ENCODE data around the gene PRDM12.

PRDM12 gene

GRCh38 chr9:130664251-130665028 lies at the start of gene PRDM12:
PRDM12 (plus strand) TSS chr9:130664594; CDS start chr9:130664654, 60 bp downstream.
- Histone ChIP-seq H3K9ac (ENCODE audit: insufficient read length) (no peak within 1 kb of the TSS), H3K4me3 (peak within 1 kb of the TSS; percentile 47), H3K27ac (no peak within 1 kb of the TSS), H3K36me3 (ENCODE audit: insufficient read depth, low read length) (no peaks in the 10 kb centered on the region), H3K9me3 (ENCODE audit: low read depth, low read length) (no peaks in the 10 kb centered on the region)
- DNase-seq (ENCODE audit: low read depth, low spot score): no peak
- TF ChIP-seq EZH2 (IDR thresholded peaks at IDR 0.05) (peak; percentile 79), POLR2AphosphoS5 (IDR thresholded peaks at IDR 0.05; ENCODE audit: borderline replicate concordance, low read depth, low read length) (no peak)

- no peak overlapping the region for H3K4me3 ChIP-seq
- H3K9me3 ChIP-seq (ENCODE audit: low read depth, low read length): no peaks in the 10 kb centered on the region
- DNase-seq (ENCODE audit: low read depth, low spot score): no peak
- no peak overlapping the region for H3K27ac ChIP-seq
- peaks cover 97% of the 10 kb centered on the region for H3K36me3 ChIP-seq (ENCODE audit: insufficient read depth, low read length)
- H3K9ac ChIP-seq (ENCODE audit: insufficient read length): no peak overlapping the region
- TF ChIP-seq EZH2 (IDR thresholded peaks at IDR 0.05) (no peak), POLR2AphosphoS5 (IDR thresholded peaks at IDR 0.05; ENCODE audit: borderline replicate concordance, low read depth, low read length) (no peak), FOXP2 (optimal IDR thresholded peaks at IDR 0.05; ENCODE audit: control extremely low read depth, extremely low read length, insufficient read depth) (no peak)
Measured at GRCh38 chr9:130616451-130616850, 47.9 kb upstream of the PRDM12 start.

DNA sequence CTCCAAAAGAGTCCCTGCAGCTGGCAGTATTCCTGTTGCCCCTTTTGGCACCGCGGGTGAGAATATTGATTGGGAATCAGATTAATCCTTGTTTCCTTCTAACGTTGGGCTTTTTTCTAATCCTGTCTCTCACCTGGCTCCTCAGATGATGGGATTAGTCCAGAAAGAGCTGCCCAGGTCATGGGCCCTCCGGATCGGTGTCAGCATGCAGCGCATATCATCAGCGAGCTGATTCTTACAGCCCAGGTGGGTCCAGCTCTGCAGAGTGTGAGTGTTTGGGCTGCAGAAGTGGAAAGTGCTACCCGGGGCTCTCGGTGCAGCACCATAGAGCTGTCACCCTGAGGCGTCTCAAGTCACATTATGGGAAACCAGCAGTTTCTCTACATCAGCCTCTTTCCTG lies 40.9 kb upstream of the PRDM12 start:
- no peak for DNase-seq (ENCODE audit: low read depth, low spot score)
- Histone ChIP-seq H3K36me3 (ENCODE audit: insufficient read depth, low read length) (peaks cover 84% of the 10 kb centered on the region), H3K9ac (ENCODE audit: insufficient read length) (no peak overlapping the region), H3K4me3 (no peak overlapping the region), H3K9me3 (ENCODE audit: low read depth, low read length) (no peaks in the 10 kb centered on the region), H3K27ac (no peak overlapping the region)
- TF ChIP-seq FOXP2 (optimal IDR thresholded peaks at IDR 0.05; ENCODE audit: control extremely low read depth, extremely low read length, insufficient read depth): no peak
- TF ChIP-seq EZH2 (IDR thresholded peaks at IDR 0.05): no peak
- no peak for TF ChIP-seq POLR2AphosphoS5 (IDR thresholded peaks at IDR 0.05; ENCODE audit: borderline replicate concordance, low read depth, low read length)

- TF ChIP-seq POLR2AphosphoS5 (IDR thresholded peaks at IDR 0.05; ENCODE audit: borderline replicate concordance, low read depth, low read length) (no peak), FOXP2 (optimal IDR thresholded peaks at IDR 0.05; ENCODE audit: control extremely low read depth, extremely low read length, insufficient read depth) (no peak), EZH2 (IDR thresholded peaks at IDR 0.05) (no peak)
- no peaks in the 10 kb centered on the region for H3K9me3 ChIP-seq (ENCODE audit: low read depth, low read length)
- no peak overlapping the region for H3K27ac ChIP-seq
- no peak for DNase-seq (ENCODE audit: low read depth, low spot score)
- H3K4me3 ChIP-seq: no peak overlapping the region
- no peak overlapping the region for H3K9ac ChIP-seq (ENCODE audit: insufficient read length)
- H3K36me3 ChIP-seq (ENCODE audit: insufficient read depth, low read length): peaks cover 77% of the 10 kb centered on the region
Measured at GRCh38 chr9:130624154-130624553, 40.2 kb upstream of the PRDM12 start.

DNA sequence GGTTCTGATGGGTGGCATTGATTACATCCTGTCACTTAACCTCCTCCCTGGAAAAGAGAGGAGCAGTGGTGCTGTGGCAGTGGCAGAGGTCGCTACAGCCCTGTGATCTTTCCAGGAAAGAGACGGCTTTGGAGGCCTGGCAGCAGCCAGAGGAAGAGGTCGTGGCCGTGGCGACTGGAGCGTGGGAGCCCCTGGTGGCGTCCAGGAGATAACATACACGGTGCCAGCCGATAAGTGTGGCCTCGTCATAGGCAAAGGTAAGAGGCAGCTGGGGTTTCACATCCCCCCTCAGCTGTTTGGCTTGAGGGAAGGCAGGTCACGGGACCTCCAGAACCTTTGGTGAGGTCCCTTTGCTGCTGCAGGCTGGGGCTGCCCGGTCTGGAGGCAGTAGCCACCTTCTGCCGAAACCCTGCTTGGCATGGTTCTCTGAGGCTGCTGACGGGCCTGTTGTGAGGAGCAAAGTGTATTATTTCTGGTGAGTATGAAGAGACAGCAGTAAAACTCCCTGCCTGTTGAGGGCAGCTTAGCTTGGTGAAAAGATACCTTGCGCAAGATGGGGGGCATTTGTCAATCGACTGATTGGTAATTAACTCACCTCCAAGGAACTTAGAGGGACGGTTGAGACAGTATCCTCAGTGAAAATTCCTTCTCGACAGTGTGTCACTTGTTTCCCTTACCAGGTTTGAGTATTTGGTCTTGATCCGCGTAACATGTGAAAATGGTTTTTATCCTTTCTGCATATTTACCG lies 38.0 kb upstream of the PRDM12 start:
- H3K27ac ChIP-seq: no peak overlapping the region
- H3K9ac ChIP-seq (ENCODE audit: insufficient read length): no peak overlapping the region
- H3K4me3 ChIP-seq: no peak overlapping the region
- H3K36me3 ChIP-seq (ENCODE audit: insufficient read depth, low read length): peaks cover 75% of the 10 kb centered on the region
- DNase-seq (ENCODE audit: low read depth, low spot score): no peak
- no peak for TF ChIP-seq POLR2AphosphoS5 (IDR thresholded peaks at IDR 0.05; ENCODE audit: borderline replicate concordance, low read depth, low read length)
- TF ChIP-seq FOXP2 (optimal IDR thresholded peaks at IDR 0.05; ENCODE audit: control extremely low read depth, extremely low read length, insufficient read depth): no peak
- no peak for TF ChIP-seq EZH2 (IDR thresholded peaks at IDR 0.05)
- no peaks in the 10 kb centered on the region for H3K9me3 ChIP-seq (ENCODE audit: low read depth, low read length)

- H3K36me3 ChIP-seq (ENCODE audit: insufficient read depth, low read length): peaks cover 80% of the 10 kb centered on the region
- no peak overlapping the region for H3K4me3 ChIP-seq
- no peak for DNase-seq (ENCODE audit: low read depth, low spot score)
- H3K9me3 ChIP-seq (ENCODE audit: low read depth, low read length): no peaks in the 10 kb centered on the region
- no peak overlapping the region for H3K9ac ChIP-seq (ENCODE audit: insufficient read length)
- no peak overlapping the region for H3K27ac ChIP-seq
- no peak for TF ChIP-seq FOXP2 (optimal IDR thresholded peaks at IDR 0.05; ENCODE audit: control extremely low read depth, extremely low read length, insufficient read depth)
- TF ChIP-seq POLR2AphosphoS5 (IDR thresholded peaks at IDR 0.05; ENCODE audit: borderline replicate concordance, low read depth, low read length): no peak
- no peak for TF ChIP-seq EZH2 (IDR thresholded peaks at IDR 0.05)
Measured at GRCh38 chr9:130627051-130627450, 37.3 kb upstream of the PRDM12 start.

GRCh38 chr9:130627896-130628792 lies 36.2 kb upstream of the PRDM12 start:
- H3K27ac ChIP-seq: no peak overlapping the region
- no peak for DNase-seq (ENCODE audit: low read depth, low spot score)
- peaks cover 77% of the 10 kb centered on the region for H3K36me3 ChIP-seq (ENCODE audit: insufficient read depth, low read length)
- H3K9me3 ChIP-seq (ENCODE audit: low read depth, low read length): no peaks in the 10 kb centered on the region
- no peak overlapping the region for H3K9ac ChIP-seq (ENCODE audit: insufficient read length)
- H3K4me3 ChIP-seq: no peak overlapping the region
- TF ChIP-seq POLR2AphosphoS5 (IDR thresholded peaks at IDR 0.05; ENCODE audit: borderline replicate concordance, low read depth, low read length) (no peak), FOXP2 (optimal IDR thresholded peaks at IDR 0.05; ENCODE audit: control extremely low read depth, extremely low read length, insufficient read depth) (no peak), EZH2 (IDR thresholded peaks at IDR 0.05) (no peak)
